Measurements from ENCODE around the gene MXD4.

The MXD4 gene

DNA sequence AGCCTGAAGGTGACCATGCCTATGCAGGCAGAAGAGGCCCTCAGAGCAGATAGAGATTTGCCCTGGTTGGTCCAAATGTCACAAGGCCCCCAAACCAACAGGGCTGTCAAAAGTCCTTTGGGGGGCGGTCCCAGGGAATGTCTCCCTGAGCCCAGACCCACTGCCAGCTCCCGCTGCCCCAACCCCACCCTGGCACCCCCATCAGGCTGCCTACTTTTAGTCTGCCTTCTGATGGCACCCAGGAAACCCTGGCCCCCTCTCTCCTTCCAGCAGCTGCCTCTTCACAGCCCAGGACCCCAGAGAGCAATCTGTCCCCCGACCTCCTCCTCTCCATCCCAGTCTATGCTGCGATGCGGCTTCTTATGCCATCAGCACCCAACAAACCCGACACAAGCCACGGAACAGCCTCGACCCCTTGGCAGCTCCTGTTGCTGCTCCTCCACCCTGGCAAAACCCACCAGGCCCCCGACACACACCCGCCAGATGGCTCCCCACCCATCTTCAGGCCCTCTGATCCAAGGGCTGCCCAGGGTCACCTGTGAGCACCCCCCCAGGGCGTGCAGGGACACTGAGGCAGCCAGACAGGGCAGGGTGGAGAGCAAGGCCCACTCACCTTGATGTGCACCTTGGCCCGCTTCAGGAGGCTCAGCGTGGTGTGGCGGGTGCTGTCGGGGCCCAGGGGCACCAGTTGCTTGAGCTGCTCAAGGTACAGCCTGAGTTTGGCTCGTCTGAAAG, 9.9 kb downstream of the MXD4 start:
- no peak for DNase-seq

DNA sequence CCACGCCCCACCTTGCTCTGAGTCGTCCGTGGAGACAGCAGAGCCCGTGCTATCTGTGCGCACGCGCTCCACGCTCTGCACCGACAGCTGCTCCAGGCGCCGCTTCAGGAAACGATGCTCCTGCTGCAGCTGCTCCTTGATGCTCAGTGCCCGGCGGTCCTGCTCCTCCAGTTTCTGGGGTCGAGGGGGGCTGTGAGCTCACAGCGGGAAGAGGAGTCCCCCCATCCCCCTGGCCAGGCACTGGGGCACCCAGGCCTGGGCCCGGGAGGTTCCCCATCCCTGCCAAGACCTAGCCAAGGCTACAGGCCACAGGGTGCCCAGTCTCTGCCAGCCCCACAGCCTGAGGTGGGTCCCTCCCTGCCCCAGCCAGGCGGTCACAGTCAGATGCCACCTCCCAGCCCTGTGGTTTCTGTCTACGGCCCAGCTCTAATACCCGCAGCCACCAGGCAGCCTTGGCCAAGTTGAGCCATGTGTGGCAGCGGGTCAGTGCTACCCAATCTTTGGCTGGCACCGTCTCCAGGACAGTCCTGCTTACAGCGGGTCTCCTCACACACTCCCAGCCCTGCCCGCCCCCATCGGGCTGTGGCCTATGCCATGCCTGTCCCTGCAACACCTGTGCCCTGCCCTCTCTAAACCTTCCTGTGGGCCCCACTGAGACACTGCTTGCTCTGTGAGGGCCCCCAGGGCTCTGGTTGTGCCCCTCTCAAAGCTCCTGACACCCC, 10.7 kb downstream of the MXD4 start:
- DNase-seq: no peak

DNA sequence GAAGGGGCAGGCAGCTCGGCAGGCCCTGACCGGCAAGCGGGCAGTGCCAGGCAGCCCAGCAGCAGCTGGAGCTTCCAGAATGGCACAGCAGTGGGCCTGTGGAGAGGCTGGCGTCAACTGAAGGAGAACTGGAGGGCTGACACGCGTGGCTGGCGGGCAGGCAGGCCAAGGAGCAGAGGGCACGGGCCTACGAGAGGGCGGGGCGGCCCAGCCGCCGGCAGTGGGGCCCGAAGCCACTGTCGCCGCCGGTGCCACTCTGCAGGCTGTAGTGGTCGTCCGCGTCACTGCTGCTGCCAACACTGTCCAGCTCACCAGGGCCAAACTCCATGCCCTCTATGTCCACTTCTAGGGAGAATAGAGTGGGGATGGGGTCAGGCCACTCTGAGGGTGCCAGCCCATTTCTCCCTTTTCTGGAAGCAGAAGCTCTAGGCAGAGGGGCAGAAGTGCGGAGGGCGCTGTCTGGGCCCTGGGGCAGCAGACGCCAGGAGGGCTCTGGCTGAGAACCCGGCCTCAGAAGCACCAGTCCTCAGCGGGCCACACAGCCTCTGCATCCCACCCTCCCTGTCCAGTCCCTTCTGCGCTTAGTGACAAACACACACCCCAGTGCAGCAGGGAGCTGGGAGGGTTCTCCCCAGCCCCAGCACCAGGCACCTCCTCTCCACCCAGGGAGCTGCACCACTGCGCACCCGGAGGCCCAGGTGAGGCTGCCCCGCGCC, 11.4 kb downstream of the MXD4 start:
- DNase-seq: no peak

DNA sequence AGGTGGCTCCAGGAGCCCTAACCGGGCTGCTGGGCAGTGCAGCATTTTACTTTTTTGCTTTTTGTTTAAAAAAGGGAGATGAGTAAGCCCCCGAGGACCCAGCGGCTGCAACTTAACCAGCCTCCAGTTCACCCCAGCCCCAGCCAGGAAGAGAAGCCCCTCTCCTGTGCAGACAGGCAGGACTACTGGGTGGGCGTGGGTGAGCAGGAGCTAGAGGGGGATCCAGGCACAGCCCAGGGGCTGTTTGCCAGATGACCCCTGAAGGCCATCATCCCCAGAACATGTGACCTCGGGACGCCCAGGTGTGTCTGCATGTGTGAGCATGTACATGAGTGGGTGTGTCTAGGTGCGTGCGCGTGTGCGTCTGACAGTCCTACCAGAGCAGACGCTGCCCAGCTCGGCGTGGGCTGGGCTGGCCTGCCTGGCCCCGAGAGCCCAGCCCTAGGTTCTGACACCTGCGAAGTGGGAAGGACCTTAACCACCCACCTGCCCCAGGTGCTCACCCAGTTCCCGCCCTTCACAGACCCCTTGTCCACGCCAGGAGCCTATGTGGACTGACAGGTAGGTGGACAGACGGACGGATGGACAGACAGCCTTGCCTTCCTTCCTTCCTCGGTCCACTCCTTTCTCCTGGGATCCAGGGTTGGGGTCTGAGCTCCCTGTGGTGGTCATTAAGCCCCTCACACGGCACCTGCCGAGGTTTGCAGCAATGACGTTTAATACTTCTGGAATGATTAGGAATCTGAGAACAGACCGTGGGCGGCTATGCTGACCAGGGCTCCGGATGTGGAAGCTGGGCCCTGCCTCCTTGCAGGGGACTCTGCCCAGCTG, 12.2 kb downstream of the MXD4 start:
- DNase-seq: no peak

DNA sequence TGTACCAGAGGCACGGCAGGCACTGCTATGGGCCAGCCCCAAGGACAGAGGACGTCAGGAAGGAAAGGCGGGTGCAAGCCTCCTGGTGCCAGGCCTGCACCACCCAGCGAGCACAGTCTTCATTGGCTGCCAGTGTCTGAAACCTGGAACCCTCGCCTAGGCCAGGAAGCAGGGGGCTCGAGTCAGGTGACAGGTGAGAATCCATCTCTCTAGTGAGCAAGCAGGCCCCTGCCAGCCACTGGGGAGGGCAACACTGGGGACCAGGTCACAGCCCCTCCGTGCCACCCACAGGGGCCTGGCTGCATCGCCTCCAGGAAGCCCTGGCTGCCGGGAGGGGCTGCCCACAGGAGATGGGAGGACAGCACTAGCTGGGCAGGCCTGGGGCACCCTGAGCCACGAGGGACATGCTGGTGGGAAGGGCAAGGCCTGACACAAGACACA, 13.1 kb downstream of the MXD4 start:
- DNase-seq: no peak

DNA sequence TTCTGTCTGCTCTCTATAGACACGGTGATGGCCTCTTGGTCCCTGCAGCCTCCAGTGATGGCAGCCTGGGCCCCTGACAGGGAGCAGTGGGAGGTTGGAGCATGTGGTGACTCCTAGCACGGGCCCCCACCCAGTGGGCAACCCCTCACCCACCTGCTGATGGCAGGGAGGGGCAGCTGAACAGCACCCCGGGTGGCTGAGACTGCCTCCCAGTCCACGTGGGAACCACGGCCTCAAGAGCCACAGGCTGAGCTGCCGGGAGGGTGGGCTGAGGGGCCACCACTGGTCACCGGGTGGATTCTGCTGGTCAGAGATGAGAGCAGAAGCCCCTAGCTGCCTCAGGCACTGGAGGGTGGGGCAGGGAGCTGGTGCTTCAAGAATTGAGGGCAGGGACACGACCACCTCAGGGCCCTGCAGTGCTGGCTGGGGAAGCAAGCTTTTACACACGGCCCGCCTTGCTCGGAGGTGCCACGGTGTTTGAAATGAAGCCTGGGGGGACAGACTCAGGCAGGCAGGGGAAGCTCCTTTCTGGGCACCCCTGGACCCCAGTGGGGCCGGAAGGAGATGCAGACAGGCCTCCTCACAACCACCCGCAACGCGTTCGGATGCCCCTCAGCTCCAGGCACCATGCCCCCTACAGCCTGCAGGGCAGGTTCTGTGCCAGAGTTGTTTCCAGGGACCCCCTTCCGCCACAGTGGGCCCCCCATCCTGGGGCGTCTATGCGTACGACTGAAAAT, 13.7 kb downstream of the MXD4 start:
- DNase-seq: no peak

DNA sequence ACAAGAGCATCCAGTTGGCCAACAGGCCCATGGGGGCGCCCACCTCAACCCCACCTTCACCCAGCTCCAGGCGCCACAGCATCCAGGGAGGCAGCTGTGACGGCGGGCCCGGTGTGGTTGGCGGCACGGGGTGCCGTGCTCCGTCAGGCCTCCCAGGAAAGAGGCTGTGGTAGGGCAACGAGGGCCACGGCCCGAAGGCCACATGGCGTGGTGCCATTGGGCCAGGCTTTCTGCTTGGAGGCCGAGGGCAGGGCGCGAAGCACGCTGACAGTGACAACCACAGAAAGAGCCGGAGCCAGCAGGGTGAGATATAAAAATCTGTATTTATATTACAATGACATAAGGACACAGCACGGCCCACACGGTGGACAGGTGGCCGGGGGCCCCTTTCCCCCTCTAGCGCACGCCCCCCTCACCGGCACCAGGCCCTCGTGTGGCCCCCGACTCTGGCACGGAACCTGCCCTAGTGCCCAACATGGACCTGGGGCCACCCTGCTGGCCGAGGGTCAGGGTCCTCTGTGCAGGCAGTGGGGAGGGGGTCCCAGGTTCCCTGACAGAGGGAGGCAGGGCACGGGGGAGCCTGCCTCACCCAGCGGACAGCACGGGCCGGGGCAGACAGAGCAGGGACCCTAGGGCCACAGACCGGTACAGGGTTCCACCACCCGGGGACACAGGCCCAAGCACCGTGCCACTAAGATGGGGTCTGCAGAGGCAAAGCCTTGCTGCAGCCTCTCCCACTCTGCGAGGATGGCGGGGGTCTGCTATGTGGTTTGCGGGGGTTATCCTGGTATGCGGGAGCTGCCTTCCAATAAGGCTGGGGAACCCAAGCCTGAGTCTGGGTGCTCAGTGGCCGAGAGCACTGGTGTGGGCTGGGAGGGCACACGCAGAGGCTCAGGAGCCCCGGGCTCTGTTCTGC, 14.5 kb downstream of the MXD4 start:
- no peak for DNase-seq

DNA sequence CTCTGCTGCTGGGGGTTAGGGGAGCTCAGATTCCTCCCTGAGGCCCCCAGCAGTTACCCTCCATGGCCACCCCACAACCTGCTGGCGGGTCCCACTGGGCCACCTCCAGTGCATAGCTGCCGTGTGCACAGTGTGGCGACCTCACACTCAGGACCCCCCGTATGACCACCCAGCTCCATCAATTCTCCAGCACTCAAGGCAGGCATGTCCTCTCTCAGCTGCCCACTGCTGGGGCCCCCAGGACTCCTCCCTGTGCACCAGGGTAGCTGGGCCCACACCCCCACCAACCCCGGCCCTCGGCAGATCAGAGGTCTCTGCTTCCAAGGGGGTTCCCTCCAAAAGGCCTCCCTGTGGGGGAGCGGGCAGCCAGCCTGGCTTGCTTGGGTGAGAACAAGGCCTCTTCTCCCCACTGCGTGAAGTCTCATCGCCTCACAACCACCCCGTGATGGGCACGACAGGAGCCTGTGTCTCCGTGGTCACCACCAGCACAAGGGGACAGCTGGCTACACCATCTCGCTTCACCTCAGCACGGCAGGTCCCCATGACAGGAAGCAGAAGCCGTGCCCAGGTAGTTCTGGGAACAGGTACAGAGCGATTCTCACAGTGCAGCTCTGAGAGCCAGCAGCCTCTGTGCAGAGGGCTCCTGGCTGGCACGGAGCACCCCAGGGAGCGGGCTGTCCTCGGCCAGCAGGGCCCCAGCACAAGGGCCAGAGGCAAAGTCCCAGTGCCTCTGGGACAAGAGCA, 15.4 kb downstream of the MXD4 start:
- DNase-seq: no peak

DNA sequence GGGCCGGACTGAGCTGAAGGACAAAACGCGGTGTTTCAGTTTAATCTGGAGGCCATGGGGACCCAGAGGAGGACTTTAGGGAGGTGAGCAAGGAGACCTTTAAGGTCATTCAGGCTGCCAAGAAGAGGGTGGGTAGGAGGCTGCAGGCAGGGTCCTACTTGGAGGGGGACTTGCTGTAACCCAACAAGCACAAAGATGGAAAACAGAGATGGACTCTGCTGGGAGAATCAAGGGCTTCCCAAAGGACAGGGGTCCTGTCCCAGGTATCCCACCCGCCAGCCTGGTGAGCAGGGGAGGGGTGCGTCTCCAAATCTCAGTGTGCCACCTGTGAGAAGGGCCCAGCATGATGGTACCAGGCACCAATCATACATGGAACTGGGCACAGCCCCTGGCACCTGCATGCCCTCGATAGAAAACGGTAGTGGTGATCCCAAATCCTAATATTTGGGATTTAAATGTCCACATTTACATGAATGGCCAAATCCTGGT, 16.1 kb downstream of the MXD4 start:
- no peak for DNase-seq

DNA sequence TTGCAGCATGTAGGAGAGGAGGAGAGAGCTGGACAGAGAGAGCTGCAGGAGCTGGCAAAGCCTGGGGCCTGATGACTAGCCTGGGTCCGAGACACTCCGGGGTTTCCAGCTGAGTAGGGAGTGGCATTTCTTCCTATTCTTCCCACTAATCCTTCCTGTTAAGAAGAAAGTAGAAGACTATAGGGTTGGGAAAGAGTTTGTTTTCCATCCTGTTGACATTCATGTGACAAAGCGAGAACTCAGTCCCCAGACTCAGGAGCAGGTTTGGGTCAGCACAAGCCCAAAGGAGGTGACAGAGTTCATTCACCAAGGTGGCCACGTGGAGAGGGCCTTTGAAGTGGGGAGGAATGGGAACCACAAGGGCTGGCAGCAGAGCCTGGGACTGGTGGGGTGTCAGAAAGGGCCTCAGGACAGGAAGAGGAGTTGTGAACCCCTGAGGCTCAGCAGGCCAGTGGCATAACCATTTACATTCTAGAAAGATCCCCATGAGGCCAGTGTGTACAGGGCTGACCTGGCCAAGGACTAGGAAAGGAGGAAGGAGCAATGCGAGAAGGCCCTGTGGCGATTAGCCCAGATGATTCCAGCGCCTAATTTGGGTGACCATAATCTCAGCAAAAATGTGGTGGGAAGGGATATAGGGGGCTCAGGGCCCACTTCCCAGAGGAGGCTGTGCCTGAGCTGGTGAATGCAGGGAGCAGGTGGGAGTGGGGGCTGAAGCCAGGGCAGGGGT, 16.7 kb downstream of the MXD4 start:
- DNase-seq: no peak

DNA sequence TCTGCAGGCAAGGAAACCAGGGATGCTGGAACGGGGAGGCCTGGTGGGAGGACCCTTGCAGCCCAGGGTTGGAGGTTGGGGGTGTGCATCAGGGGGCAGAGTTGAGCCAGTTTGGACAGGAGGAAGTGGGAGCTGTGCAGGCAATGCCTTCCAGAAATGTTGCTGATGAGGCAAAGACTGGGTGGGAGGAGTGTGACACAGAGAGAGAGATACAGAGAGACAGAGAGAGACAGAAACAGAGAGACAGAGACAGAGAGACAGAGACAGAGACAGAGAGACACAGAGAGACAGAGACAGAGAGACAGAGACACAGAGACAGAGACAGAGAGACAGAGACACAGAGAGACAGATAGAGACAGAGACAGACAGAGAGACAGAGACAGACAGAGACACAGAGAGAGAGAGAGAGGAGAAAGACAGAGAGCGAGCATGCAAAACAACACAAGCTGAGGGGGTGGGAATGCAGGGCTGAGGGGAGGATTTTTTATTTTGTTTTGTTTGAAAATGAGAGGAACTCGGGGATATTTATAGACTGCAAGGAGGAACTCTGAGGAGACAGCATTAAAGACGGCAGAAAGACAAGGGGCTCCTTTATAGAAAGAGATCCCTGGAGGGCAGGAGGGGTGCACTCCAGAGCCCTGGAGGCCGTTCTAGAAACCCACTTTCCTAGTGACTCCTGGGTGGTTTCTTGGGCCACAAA, 18.1 kb downstream of the MXD4 start:
- peak in 9 of 51 donors; percentile 25 to 58 (median 45) for DNase-seq

DNA sequence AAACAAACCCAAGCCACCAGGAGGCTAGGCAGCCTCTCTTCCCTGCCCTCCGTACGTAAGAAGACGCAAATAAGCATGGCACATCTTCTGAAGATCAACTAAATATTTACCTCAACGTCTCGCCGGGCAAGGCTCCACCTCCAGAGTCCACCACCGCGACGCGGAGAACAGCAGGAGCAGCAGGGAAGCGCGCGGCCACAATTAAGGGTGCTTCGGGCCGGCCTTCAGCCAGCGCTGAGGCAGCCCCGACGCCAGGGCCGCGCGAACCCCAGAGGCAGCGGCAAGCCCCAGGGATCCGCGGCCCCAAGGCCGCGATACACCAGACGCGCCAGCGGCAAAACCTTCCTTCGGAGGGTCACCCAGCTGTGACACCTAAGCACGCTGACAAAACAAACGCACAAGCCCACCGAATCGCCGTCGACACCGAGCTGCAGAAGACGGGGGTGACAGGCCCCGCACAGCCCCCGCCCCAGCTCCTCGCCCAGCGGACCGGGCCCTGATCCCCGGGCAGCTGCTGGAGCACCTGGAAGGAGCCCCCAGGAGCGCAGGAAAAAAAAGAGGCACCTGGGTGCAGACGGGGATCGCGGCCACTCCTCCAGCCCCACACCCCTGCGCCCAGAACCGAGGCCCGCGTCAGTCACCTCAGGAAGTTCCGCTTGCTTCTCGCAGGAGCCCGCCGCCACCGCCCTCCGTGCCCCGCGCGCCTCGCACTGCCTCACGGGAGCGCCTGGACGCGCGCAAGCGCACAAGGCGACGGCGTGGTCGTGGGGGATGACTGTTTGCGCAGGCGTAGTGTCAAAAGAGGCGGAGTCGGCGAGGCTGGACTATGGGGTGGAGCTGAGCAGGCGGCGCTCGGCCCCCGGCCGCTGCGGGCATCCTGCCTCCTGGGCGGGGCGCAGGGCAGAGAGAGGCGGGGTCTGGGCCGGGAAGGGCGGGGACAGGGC, 20.2 kb downstream of the MXD4 start, which contains the start of the genes HAUS3 and POLN:
Gene HAUS3, minus strand, starts transcription at position 712 of the 944 bp plus-strand sequence. CDS start 1,175 bp downstream, outside the sequence.
Gene POLN, minus strand, starts transcription at position 712 of the 944 bp plus-strand sequence. CDS start 12,890 bp downstream, outside the sequence.
- peak; percentile 76 to 99 (median 97) for DNase-seq

DNA sequence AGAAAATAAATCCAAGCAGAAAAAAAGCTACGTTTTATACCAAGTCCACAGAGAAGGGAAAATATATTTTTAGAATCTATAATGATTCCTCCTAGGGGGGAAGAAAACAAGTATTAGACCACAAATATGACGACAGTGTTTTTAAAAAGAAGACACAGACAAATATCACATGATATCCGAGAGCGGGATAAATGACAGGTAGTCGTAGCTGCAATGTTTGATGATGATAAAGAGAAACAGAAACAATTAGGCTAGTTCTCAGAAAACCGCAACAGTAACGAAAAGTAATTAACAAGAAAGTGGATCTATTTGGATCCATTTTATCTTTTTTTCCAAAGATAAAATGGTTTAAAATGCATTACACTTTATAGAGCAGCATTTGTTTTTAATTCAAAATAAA, 20.9 kb downstream of the MXD4 start:
- DNase-seq: no peak

DNA sequence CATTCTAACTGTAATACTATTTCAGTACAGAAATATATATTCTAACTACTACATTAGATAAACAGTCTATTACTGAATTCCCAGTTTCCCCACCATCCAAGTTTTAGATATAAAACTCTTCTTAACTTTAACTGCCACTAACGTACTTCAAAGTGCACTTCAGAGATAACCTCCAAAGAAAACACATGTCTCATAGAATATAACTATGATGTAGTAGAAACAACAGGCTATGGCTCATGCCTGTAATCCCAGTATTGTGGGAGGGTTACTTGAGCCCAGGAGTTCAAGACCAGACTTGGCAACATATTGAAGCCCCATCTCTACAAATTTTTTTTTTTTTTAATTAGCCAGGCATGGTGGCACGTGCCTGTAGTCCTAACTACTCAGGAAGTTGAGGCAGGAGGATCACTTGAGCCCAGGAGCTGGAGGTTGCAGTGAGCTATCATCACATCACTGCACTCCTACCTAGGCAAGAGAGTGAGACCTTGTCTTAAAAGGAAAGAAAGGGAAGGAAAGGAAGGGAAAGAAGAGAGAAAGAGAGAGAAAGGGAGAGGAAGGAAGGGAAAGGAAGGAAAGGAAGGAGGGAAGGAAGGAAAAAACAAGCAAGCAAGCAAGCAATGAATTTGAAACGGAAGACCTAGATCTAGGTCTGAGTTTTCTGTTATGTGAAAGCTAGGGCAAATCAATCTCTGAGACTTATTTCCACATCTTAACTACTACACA, 24.8 kb downstream of the MXD4 start:
- DNase-seq: no peak

DNA sequence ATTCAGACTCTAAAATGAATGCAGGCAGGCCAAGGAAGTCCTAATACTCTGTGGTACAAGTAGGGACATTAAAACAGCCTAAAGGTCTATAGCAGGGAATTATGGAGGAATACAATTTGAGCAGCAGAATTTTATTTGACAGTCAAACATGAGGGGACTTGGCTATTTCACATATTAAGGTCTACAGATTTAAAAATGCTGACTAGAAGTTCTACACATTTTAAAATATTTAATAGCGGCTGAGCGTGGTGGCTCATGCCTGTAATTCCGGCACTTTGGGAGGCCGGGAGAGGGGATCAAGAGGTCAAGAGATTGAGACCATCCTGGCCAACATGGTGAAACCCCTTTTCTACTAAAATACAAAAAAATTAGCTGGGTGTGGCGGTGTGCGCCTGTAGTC, 30.8 kb downstream of the MXD4 start:
- no peak for DNase-seq

Measured in hypothalamus (tissue), 51 donors.